Endothelial cell of umbilical vein (primary cell): ENCODE results near the gene PSTPIP1. TPM values are rescaled to one million over a fixed set of nuclear protein-coding genes. Genes with fewer than 3 reads are reported as not detected.

Experiments used
- BruUV-seq: library from RNA; stranded (reverse); fragments of 400-500 nt; replicated peaks from 2 replicates; lab custom pipeline; 2021; lab: Mats Ljungman, UMichigan
- CTCF ChIA-PET: fragments of 300-600, 350-600 bp; sonication (Branson Sonifier 250); formaldehyde crosslinking; loops from one replicate; lab custom pipeline; 2021; ENCODE audit warnings: antibody characterized with exemption, inconsistent platforms; lab: Charles Lee
- POLR2A ChIA-PET: fragments of 300-600, 350-600 bp; sonication (Branson Sonifier 250); formaldehyde crosslinking; loops from one replicate; lab custom pipeline; 2021; ENCODE audit warnings: antibody characterized with exemption, inconsistent platforms; lab: Charles Lee
- DNase-seq: peaks from one replicate; pipeline ENCODE4 v3.0.0-alpha.2; 2011; ENCODE audit warnings: low read depth, low spot score
- FAIRE-seq: peaks from 2 replicates; lab custom pipeline; 2011; peaks lifted over from hg19 to GRCh38; lab: Jason Lieb, UNC
- H2AFZ ChIP-seq: 2 replicates; pipeline ENCODE4 v1.6.0; 2012; ENCODE audit warnings: low read depth, low read length, control low read depth, inconsistent platforms
- H3K27ac ChIP-seq: 2 replicates; pipeline ENCODE4 v1.5.1; 2011; ENCODE audit warnings: low read depth, mild to moderate bottlenecking, control low read depth, low read length, moderate library complexity; ENCODE audit not compliant: insufficient read depth
- H3K27me3 ChIP-seq, 2 experiments: 2 replicates each; pipeline versions ENCODE4 v1.6.0 to v1.6.1; 2011; ENCODE audit warnings: low read length in 2 of 2, mixed read lengths in 1 of 2; ENCODE audit not compliant: control insufficient read depth in 2 of 2, insufficient read depth in 2 of 2
- H3K36me3 ChIP-seq, 2 experiments: 2 replicates in 1 of 2; 3 replicates in 1 of 2; pipeline ENCODE4 v1.5.1; 2011; ENCODE audit warnings: low read length in 2 of 2, mild to moderate bottlenecking in 1 of 2, moderate library complexity in 1 of 2; ENCODE audit not compliant: control insufficient read depth in 2 of 2, insufficient read depth in 2 of 2; ENCODE audit errors: extremely low read depth in 1 of 2
- H3K4me1 ChIP-seq: 3 replicates; pipeline ENCODE4 v1.5.1; 2011; ENCODE audit warnings: mild to moderate bottlenecking, low read length; ENCODE audit not compliant: control insufficient read depth, insufficient read depth; ENCODE audit errors: extremely low read depth
- H3K4me2 ChIP-seq: 2 replicates; pipeline ENCODE4 v1.6.1; 2011; ENCODE audit warnings: low read length, control low read depth, mixed read lengths; ENCODE audit not compliant: insufficient read depth
- H3K4me3 ChIP-seq, 3 experiments: fragments of 200-600 bp in 1 of 3; sonication (generic), shearing (Covaris generic) in 1 of 3; replicated peaks in 1 of 3; 2 replicates each; pipeline ENCODE4 v1.5.1; 2011 to 2016; ENCODE audit warnings: control low read depth in 3 of 3, low read length in 3 of 3, mild to moderate bottlenecking in 2 of 3, inconsistent platforms in 1 of 3, low read depth in 1 of 3, moderate library complexity in 1 of 3; ENCODE audit not compliant: insufficient read depth in 1 of 3
- H3K79me2 ChIP-seq: 2 replicates; pipeline ENCODE4 v1.6.0; 2012; ENCODE audit warnings: low read length, inconsistent platforms; ENCODE audit not compliant: control insufficient read depth, insufficient read depth
- H3K9ac ChIP-seq: replicated peaks from 2 replicates; pipeline ENCODE3; 2011; ENCODE audit warnings: low read length, control low read depth; ENCODE audit not compliant: insufficient read depth; ENCODE audit errors: extremely low read depth
- H3K9me1 ChIP-seq: replicated peaks from 3 replicates; pipeline ENCODE4 v1.6.0; 2011; ENCODE audit warnings: mild to moderate bottlenecking, low read length; ENCODE audit not compliant: control insufficient read depth, insufficient read depth; ENCODE audit errors: extremely low read depth
- H3K9me3 ChIP-seq: replicated peaks from 2 replicates; pipeline ENCODE4 v1.5.1; 2012; ENCODE audit warnings: low read length, inconsistent platforms; ENCODE audit not compliant: control insufficient read depth, insufficient read depth
- H4K20me1 ChIP-seq: replicated peaks from 2 replicates; pipeline ENCODE3; 2011; ENCODE audit warnings: mild to moderate bottlenecking, low read length; ENCODE audit not compliant: control insufficient read depth, insufficient read depth; ENCODE audit errors: extremely low read depth
- FOS ChIP-seq: IDR thresholded peaks from 2 replicates; pipeline ENCODE4 v1.6.1; 2011; ENCODE audit warnings: mild to moderate bottlenecking, low read length, moderate library complexity, borderline replicate concordance; ENCODE audit not compliant: insufficient read depth
- POLR2AphosphoS5 ChIP-seq: IDR thresholded peaks from 2 replicates; pipeline ENCODE4 v1.6.1; 2012; ENCODE audit warnings: low read depth, mild to moderate bottlenecking, control low read depth, low read length, moderate library complexity; ENCODE audit not compliant: insufficient read depth
- dilution Hi-C: fragments of 300-500 bp; cut with MboI; formaldehyde crosslinking; loops from one replicate; pipeline ENCODE4 v1.15.0; 2019; ENCODE audit warnings: low sequenced_read_pairs; ENCODE audit not compliant: extremely low pct_ligation_motif_present
- intact Hi-C: fragments of 100-400 bp; cut with micrococcal nuclease; formaldehyde crosslinking; loops from one replicate; pipeline ENCODE4 v1.10.0; 2022
- polyA plus RNA-seq, 4 experiments: library from polyadenylated mRNA; depleted of rRNA in 3 of 4; stranded (reverse) in 3 of 4; unstranded in 1 of 4; fragments of >200 nt; gene quantifications; 2 replicates each; pipeline versions ENCODE4 v1.2.1 to v1.2.3, GENCODE V29; 2011 to 2012; ENCODE audit warnings: missing spikeins in 1 of 4
- total RNA-seq: library from RNA; stranded (reverse); gene quantifications from 2 replicates; pipeline ENCODE4 v1.2.3, GENCODE V29; 2021

PSTPIP1 gene
- total and polyA plus RNA-seq, 2 donors (not counting 3 experiments of a cell fraction or from before 2014, with no cell fraction given), result not detected

DNA sequence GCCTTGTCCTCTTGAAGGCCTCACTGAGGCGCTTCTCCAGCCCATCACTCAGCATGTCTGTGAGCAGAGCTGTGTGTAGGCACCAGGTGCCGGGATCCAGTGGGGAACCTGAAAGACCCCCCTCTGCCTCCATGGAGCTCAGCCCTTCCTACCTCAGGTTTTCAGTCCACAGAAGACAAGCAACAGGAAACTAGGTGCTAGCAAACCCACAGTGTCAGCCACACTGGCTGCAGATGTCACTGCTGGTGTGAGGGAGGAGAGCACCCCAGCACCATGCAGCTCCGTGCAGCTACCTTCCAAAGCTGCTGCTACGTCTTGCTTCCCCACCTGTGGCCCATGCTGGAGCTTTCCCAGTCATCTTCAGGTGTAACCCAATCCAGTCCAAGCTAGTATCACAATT lies 17.9 kb downstream of the PSTPIP1 start:
- FAIRE-seq (no peak), DNase-seq (no peak)
- no peaks in the 10 kb centered on the region for H3K9me1 ChIP-seq
- ChIA-PET CTCF (interaction anchor here (0.8 to 1.3 kb wide), 4 partner anchors 10 to 827 kb away, joined by 3 to 5 read pairs (median 3); no protein-coding TSS in a partner anchor), POLR2A (no interaction called here)
- H3K27me3 ChIP-seq, result no peaks in the 10 kb centered on the region
- no peak overlapping the region for H2AFZ ChIP-seq
- no peak overlapping the region for H3K4me2 ChIP-seq
- no peaks in the 10 kb centered on the region for H4K20me1 ChIP-seq
- H3K36me3 ChIP-seq, result no peaks in the 10 kb centered on the region
- dilution Hi-C loops (no loop called here), intact Hi-C loops (no loop called here)
- H3K4me3 ChIP-seq, result no peak overlapping the region
- BruUV-seq, result no TSS peak
- H3K4me1 ChIP-seq, result no peaks in the 10 kb centered on the region
- H3K9me3 ChIP-seq, result no peaks in the 10 kb centered on the region
- no peak for TF ChIP-seq FOS
- H3K27ac ChIP-seq, result no peak overlapping the region
- no peaks in the 10 kb centered on the region for H3K79me2 ChIP-seq
- no peak overlapping the region for H3K9ac ChIP-seq

DNA sequence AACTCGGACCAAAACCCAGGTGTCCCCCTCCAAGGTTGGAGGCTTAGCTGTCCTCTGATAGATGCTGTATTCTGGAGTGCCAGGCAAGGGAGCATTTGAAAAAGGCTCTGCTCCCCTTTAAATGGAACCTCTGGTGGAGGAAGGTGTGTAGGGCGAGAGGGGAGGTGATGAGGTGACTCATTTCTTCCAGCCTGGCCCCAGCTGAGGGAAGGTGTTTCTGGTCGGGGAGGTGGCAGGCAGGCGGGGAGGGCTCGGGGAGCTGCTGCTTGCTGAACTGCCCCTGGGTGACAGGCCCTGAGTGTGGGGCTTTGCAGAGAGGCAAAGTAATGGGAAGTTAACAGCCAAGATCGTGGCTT lies 18.8 kb downstream of the PSTPIP1 start:
- no peak overlapping the region for H3K9ac ChIP-seq
- BruUV-seq, result no TSS peak
- FAIRE-seq (no peak), DNase-seq (no peak)
- H3K4me1 ChIP-seq, result no peaks in the 10 kb centered on the region
- H3K9me1 ChIP-seq, result no peaks in the 10 kb centered on the region
- H4K20me1 ChIP-seq, result no peaks in the 10 kb centered on the region
- no peak overlapping the region for H3K4me2 ChIP-seq
- no peak overlapping the region for H3K27ac ChIP-seq
- POLR2A ChIA-PET, result no interaction called here
- CTCF ChIA-PET, result interaction anchor here (0.8 to 1.3 kb wide), 4 partner anchors 9 to 828 kb away, joined by 3 to 5 read pairs (median 3); no protein-coding TSS in a partner anchor
- no peaks in the 10 kb centered on the region for H3K79me2 ChIP-seq
- H3K36me3 ChIP-seq, result no peaks in the 10 kb centered on the region
- no peak overlapping the region for H2AFZ ChIP-seq
- intact Hi-C loops (no loop called here), dilution Hi-C loops (no loop called here)
- H3K4me3 ChIP-seq, result no peak overlapping the region
- TF ChIP-seq POLR2AphosphoS5, result no peak
- H3K27me3 ChIP-seq, result no peaks in the 10 kb centered on the region
- no peaks in the 10 kb centered on the region for H3K9me3 ChIP-seq
